ENCODE measurements around the gene TMPRSS12. TPM values are rescaled to one million over a fixed set of nuclear protein-coding genes. Genes with fewer than 3 reads are reported as not detected.
A peak's percentile ranks its signal among the peaks of the same experiment; 100 is the strongest.
"Not testable (repeated sequence)": the region's sequence is repeated elsewhere in the genome, so short reads cannot be mapped to it uniquely, and the experiment has no call there.

TMPRSS12 gene
- total RNA-seq, 1 donor from 2014 or later: not detected

GRCh38 chr12:50923361-50924130 is 80.8 kb downstream of the TMPRSS12 start:
- ATAC-seq (peak; percentile 31), DNase-seq (ENCODE audit: low spot score) (no peak)
- intact Hi-C loops (cut with DNase I): no loop called here

GRCh38 chr12:50924131-50924438 is 81.4 kb downstream of the TMPRSS12 start:
- intact Hi-C loops (cut with DNase I): no loop called here
- ATAC-seq (no peak), DNase-seq (ENCODE audit: low spot score) (no peak)

GRCh38 chr12:50924439-50925341 is 82.0 kb downstream of the TMPRSS12 start:
- DNase-seq (ENCODE audit: low spot score) (peak; percentile 92), ATAC-seq (peak; percentile 97)
- intact Hi-C loops (cut with DNase I): no loop called here

DNA sequence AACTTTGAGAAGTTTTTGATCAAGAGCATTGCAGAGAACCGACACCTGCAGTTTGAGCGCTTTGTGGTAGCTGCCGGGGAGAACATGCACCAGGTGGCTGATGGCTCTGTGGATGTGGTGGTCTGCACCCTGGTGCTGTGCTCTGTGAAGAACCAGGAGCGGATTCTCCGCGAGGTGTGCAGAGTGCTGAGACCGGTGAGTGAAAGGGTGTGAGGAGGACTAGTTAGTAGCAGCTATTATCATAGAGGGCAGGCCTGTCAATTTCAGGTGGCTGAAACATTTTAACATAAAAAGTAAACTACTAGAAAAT is 82.6 kb downstream of the TMPRSS12 start:
- ATAC-seq: peak; percentile 27
- no peak for DNase-seq (ENCODE audit: low spot score)
- intact Hi-C loops (cut with DNase I): no loop called here

DNA sequence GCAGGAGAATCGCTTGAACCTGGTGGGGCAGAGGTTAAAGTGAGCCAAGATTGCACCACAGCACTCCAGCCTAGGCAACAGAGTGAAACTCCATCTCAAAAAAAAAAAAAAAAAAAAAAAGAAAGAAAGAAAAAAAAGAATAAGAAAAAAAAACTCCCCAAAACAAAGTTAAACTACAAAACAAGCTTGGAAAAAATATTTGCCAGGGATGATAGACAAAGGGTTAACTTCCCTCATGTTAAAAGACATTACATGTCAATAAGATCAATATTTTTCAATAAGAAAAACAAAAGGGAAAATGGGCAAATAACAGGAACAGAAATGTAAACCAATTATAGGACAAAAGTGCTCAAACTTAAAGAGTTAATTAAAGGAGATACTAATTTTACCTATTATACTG is 83.2 kb downstream of the TMPRSS12 start:
- intact Hi-C loops (cut with DNase I): no loop called here
- no peak for DNase-seq (ENCODE audit: low spot score)
- ATAC-seq: no peak

GRCh38 chr12:50926415-50926814 is 83.7 kb downstream of the TMPRSS12 start:
- ATAC-seq: no peak
- DNase-seq (ENCODE audit: low spot score): no peak
- intact Hi-C loops (cut with DNase I): no loop called here

GRCh38 chr12:50926932-50927331 is 84.2 kb downstream of the TMPRSS12 start:
- ATAC-seq; DNase-seq (ENCODE audit: low spot score); intact Hi-C loops (cut with DNase I): not testable (repeated sequence)

DNA sequence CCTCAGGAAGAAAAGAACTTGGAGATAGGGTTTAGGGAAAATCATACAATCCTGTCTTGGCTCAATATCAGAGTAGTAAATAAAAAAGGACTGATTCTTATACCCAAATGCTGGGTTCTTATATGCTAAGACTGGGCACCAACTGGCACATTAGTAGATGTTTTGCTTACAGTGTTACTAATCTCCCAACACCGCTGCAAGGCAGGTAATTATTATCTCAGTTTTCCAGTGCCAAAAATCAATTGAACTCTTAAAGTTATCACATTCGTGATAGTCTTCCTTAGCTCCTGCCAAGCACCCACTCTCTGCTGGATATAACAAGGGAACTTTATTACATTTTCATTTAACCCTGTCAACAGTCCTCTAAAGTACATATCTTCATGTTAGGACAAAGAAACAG is 84.6 kb downstream of the TMPRSS12 start:
- no peak for ATAC-seq
- intact Hi-C loops (cut with DNase I): no loop called here

GRCh38 chr12:50927766-50928224 is 85.1 kb downstream of the TMPRSS12 start:
- no peak for ATAC-seq
- no peak for DNase-seq (ENCODE audit: low spot score)
- intact Hi-C loops (cut with DNase I): no loop called here

More for the DNA sequence above, 84.6 kb downstream of the TMPRSS12 start:
- DNase-seq (ENCODE audit: low spot score): no peak

DNA sequence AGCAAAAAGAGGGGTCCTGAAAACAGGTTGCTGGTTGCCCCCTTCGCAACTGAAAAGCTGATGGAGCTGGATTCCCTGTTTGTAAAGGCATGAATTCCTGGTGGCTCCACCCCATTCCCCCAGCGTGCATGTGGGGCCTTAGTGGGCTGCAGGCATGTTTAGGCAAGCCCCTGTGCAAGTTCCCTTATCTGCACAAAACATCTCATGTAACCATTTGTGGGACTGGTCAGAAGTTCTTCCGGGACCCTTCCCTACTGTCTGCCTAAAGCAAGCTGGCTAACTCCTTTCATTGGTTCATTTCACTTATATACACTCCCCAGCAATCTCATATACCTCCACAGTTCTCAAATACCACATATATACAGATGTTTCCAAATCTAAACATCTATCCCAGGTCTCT is 85.7 kb downstream of the TMPRSS12 start:
- ATAC-seq (no peak), DNase-seq (ENCODE audit: low spot score) (no peak)
- intact Hi-C loops (cut with DNase I): no loop called here

- DNase-seq (ENCODE audit: low spot score): no peak
- no peak for ATAC-seq
- intact Hi-C loops (cut with DNase I): no loop called here
These were observed 87.1 kb downstream of the TMPRSS12 start for GRCh38 chr12:50929831-50930230.

GRCh38 chr12:50930477-50930876 is 87.8 kb downstream of the TMPRSS12 start:
- ATAC-seq; DNase-seq (ENCODE audit: low spot score); intact Hi-C loops (cut with DNase I): not testable (repeated sequence)

GRCh38 chr12:50932787-50933280 is 90.1 kb downstream of the TMPRSS12 start:
- no peak for DNase-seq (ENCODE audit: low spot score)
- peak; percentile 49 for ATAC-seq
- intact Hi-C loops (cut with DNase I): no loop called here

DNA sequence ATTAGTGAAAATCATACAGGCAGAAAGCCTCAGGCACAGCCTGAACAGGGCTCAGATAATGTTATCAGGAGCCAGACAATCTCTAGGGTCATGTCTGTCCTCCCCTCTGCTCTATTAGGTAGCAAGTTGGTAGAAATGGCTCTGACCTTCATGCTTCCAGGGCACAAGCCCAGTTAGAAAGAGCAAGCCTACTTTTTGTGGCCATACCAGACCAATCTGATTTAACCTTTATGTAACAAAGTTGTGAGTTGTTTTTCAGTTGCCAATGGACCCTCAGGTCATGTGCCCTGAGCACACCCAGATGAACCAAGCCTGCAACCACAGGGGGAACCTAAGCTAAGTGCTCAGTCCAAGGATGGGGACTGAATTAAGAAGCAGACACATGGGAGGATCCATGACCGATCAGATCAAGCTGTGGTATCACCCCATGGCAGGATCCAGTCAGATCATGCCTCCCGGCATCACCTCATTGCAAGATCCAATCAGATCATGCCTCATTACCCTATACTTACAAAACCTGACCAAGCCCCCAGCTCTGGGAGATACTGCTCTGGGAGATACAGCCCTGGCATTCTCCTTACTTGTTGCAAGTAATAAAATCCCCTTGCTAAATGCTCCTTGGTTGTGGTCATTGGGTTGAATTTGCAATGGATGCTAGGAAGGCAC is 90.9 kb downstream of the TMPRSS12 start:
- ATAC-seq (no peak), DNase-seq (ENCODE audit: low spot score) (no peak)
- intact Hi-C loops (cut with DNase I): no loop called here

DNA sequence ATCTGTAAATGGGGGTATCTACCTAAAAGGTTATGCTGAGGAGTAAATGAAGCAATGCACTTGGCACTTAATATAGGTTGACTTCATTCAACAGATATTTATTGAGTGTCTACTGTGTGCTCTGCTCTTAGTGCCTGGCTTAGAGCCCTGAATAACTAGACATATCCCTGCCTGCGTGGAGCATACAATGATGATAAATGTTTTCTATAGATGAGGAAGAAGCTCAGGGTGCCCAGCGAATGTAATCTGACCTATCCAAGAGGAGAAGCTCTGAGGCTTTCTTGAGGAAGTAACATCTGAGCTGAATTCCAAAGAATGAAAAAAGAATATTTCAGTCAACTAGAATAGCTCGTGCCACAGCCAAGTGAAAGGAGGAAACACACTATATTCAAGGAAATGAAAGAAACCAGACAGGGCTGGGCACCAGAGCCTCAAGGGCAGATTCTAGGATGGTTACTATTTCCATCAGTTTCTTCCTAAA is 91.7 kb downstream of the TMPRSS12 start:
- intact Hi-C loops (cut with DNase I): no loop called here
- peak; percentile 63 for ATAC-seq

DNA sequence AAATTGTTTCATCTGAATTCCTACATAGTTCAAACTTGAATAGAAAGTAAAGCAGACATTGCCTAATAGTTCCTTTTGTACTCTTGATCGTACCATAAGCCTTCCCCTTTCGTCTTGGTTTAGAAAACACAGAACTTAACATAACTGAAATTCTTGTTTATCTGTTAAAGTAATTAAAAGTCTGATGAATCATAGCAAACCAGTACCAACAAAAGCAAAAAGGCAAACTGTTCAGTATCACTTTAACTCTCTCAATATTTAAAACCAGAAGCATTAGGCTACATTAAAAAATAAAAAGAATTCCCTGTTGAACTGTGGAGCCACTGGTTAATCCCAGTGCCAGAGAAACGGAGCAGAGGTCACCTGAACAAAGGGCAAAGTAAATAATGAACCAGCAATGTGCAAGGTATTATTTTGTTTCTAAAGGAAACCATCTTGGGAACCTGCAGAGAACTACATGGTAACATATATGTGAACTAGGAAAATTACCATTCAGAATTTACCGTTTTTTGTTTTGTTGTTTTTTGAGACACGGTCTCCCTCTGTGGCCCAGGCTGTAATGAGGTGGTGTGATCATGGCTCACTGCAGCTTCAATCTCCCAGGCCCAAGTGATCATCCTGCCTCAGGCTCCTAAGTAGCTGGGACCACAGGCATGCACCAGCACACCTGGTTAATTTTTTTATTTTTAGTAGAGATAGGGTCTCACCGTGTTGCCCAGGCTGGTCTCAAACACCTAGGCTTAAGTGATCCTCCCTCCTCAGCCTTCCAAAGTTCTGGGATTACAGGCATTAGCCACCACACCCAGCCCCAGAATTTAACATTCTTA is 92.5 kb downstream of the TMPRSS12 start:
- intact Hi-C loops (cut with DNase I): no loop called here
- DNase-seq (ENCODE audit: low spot score) (no peak), ATAC-seq (peak; percentile 74)

More for the DNA sequence above, 91.7 kb downstream of the TMPRSS12 start:
- no peak for DNase-seq (ENCODE audit: low spot score)

DNA sequence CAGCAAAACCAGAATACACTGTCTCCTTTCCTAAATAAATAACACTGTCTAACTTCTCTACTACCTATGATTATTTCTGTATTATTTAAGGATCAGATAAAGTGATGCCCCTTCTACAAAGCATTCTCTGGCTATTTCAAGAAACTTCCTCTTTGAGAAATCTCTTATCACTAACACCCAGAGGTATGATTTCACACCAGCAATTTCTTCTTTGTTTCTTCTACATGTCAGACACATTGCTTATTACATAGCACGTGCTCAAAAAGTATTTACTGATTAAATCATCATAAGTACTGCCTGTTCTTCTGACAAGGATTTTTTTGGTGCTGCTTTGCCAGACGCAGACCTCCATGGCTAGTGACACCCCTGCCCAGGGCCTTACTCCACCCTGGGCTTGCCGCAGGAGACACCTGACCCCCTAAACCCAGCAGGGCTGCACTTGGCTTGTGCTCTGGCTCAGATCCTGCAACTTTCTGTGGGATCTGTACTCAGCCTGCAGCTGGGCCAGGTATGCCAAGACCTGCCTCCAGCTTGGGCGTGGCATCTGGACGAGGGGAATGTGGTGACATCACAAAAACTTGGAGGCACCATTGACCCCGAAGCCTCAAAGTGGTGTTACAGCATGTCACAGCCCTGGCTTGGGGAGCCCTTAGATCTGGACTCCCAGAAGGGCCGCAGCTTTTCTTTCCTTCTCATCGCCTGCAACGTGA is 94.2 kb downstream of the TMPRSS12 start:
- intact Hi-C loops (cut with DNase I): no loop called here
- DNase-seq (ENCODE audit: low spot score): no peak
- no peak for ATAC-seq
